ENCODE measurements around the gene ACTL8. TPM values are rescaled to one million over a fixed set of nuclear protein-coding genes. Genes with fewer than 3 reads are reported as not detected.

The ACTL8 gene
- total RNA-seq, 1 experiment from 2014 or later = not detected

DNA sequence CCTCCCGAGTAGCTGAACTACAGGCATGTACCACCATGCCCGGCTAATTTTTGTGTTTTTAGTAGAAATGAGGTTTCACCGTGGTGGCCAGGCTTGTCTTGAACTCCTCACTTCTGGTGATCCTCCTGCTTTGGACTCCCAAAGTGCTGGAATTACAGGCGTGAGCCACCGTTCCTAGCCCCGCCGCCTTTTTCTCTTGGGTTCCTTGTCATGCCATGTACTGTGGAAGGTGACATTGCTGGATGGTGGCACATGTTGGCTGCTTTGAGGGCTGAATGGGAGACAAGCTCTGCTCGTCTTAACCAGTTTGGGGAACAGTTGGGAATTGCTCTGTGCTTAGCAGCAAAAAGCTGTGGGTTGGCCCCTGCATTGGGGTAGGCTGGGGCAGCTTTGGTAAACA is 22.7 kb downstream of the ACTL8 start:
- DNase-seq (ENCODE audit: low read depth, low spot score) (no peak), ATAC-seq (no peak)
- ChIA-PET CTCF (no interaction called here), POLR2A (no interaction called here)
- H3K4me3 ChIP-seq (ENCODE audit: low read depth in 2 of 2, low read length in 2 of 2) = no peak overlapping the region
- BruUV-seq (replicated peaks) = no TSS peak
- H3K27ac ChIP-seq (ENCODE audit: low read length) = no peak overlapping the region
- TF ChIP-seq, protein P1, sequence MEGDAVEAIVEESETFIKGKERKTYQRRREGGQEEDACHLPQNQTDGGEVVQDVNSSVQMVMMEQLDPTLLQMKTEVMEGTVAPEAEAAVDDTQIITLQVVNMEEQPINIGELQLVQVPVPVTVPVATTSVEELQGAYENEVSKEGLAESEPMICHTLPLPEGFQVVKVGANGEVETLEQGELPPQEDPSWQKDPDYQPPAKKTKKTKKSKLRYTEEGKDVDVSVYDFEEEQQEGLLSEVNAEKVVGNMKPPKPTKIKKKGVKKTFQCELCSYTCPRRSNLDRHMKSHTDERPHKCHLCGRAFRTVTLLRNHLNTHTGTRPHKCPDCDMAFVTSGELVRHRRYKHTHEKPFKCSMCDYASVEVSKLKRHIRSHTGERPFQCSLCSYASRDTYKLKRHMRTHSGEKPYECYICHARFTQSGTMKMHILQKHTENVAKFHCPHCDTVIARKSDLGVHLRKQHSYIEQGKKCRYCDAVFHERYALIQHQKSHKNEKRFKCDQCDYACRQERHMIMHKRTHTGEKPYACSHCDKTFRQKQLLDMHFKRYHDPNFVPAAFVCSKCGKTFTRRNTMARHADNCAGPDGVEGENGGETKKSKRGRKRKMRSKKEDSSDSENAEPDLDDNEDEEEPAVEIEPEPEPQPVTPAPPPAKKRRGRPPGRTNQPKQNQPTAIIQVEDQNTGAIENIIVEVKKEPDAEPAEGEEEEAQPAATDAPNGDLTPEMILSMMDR (IDR thresholded peaks at IDR 0.05) = no peak
- TF ChIP-seq TCF7L2 (IDR thresholded peaks at IDR 0.05; ENCODE audit: low read depth, low read length) = no peak
- TF ChIP-seq, protein P2, sequence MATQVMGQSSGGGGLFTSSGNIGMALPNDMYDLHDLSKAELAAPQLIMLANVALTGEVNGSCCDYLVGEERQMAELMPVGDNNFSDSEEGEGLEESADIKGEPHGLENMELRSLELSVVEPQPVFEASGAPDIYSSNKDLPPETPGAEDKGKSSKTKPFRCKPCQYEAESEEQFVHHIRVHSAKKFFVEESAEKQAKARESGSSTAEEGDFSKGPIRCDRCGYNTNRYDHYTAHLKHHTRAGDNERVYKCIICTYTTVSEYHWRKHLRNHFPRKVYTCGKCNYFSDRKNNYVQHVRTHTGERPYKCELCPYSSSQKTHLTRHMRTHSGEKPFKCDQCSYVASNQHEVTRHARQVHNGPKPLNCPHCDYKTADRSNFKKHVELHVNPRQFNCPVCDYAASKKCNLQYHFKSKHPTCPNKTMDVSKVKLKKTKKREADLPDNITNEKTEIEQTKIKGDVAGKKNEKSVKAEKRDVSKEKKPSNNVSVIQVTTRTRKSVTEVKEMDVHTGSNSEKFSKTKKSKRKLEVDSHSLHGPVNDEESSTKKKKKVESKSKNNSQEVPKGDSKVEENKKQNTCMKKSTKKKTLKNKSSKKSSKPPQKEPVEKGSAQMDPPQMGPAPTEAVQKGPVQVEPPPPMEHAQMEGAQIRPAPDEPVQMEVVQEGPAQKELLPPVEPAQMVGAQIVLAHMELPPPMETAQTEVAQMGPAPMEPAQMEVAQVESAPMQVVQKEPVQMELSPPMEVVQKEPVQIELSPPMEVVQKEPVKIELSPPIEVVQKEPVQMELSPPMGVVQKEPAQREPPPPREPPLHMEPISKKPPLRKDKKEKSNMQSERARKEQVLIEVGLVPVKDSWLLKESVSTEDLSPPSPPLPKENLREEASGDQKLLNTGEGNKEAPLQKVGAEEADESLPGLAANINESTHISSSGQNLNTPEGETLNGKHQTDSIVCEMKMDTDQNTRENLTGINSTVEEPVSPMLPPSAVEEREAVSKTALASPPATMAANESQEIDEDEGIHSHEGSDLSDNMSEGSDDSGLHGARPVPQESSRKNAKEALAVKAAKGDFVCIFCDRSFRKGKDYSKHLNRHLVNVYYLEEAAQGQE (IDR thresholded peaks at IDR 0.05; ENCODE audit: insufficient read depth in 1 of 2, low read depth in 2 of 2, low read length in 1 of 2) = no peak
- TF ChIP-seq POLR2AphosphoS5 (IDR thresholded peaks at IDR 0.05; ENCODE audit: low read depth, low read length) = no peak
- no peak for TF ChIP-seq SIN3A (IDR thresholded peaks at IDR 0.05; ENCODE audit: borderline replicate concordance, insufficient read depth, low read depth, low read length)
- no peaks in the 10 kb centered on the region for H3K4me1 ChIP-seq (ENCODE audit: control insufficient read depth, insufficient read depth, low read length)
- intact Hi-C loops (cut with micrococcal nuclease; ENCODE audit: unreplicated experiment) (no loop called here), in situ Hi-C loops (cut with HindIII; ENCODE audit: low pct_unique_long_range_greater_than_20kb, low sequenced_read_pairs) (no loop called here)
- peaks cover 3% of the 10 kb centered on the region; the same call in 1 of the 2 replicates for H3K27me3 ChIP-seq (ENCODE audit: control insufficient read depth, insufficient read depth, low read length)
- H3K9me3 ChIP-seq (ENCODE audit: control insufficient read depth, insufficient read depth, low read depth, low read length) = no peaks in the 10 kb centered on the region
- H3K36me3 ChIP-seq (ENCODE audit: control insufficient read depth, insufficient read depth, low read length) = no peaks in the 10 kb centered on the region

DNA sequence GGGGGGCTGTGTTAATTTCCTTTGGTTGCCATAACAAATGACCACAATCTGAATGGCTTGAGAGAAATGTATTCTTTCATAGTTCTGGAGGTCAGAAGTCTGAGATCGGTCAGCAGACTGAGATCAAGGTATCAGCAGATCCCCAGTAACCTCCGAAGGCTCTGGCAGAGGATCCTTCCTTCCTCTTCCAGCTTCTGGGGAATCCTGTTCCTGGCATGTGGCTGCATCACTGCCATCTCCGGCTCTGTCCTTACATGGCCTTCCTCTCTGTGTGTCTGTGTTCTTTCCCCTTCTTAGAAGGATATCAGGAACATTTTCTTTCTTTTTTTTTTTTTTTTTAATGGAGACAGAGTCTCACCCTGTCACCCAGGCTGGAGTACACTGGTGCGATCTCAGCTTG is 25.8 kb downstream of the ACTL8 start:
- Histone ChIP-seq H3K9me3 (ENCODE audit: control insufficient read depth, insufficient read depth, low read depth, low read length) (no peaks in the 10 kb centered on the region), H3K36me3 (ENCODE audit: control insufficient read depth, insufficient read depth, low read length) (no peaks in the 10 kb centered on the region), H3K4me1 (ENCODE audit: control insufficient read depth, insufficient read depth, low read length) (no peaks in the 10 kb centered on the region), H3K4me3 (ENCODE audit: low read depth in 2 of 2, low read length in 2 of 2) (no peak overlapping the region), H3K27ac (ENCODE audit: low read length) (no peak overlapping the region), H3K27me3 (ENCODE audit: control insufficient read depth, insufficient read depth, low read length) (peaks cover 12% of the 10 kb centered on the region)
- BruUV-seq (replicated peaks) = no TSS peak
- ChIA-PET POLR2A (no interaction called here), CTCF (interaction anchor here (0.6 kb wide), 1 partner anchor 175 kb away, joined by 5 read pairs; no protein-coding TSS in a partner anchor)
- in situ Hi-C loops (cut with HindIII; ENCODE audit: low pct_unique_long_range_greater_than_20kb, low sequenced_read_pairs) = no loop called here
- intact Hi-C loops (cut with micrococcal nuclease; ENCODE audit: unreplicated experiment) = no loop called here
- ATAC-seq (no peak), DNase-seq (ENCODE audit: low read depth, low spot score) (no peak)
- TF ChIP-seq, protein P2 (IDR thresholded peaks at IDR 0.05; ENCODE audit: insufficient read depth in 1 of 2, low read depth in 2 of 2, low read length in 1 of 2) = no peak
- TF ChIP-seq POLR2AphosphoS5 (IDR thresholded peaks at IDR 0.05; ENCODE audit: low read depth, low read length) = no peak
- TF ChIP-seq, protein P1 (IDR thresholded peaks at IDR 0.05) = no peak
- TF ChIP-seq SIN3A (IDR thresholded peaks at IDR 0.05; ENCODE audit: borderline replicate concordance, insufficient read depth, low read depth, low read length) = no peak
- TF ChIP-seq TCF7L2 (IDR thresholded peaks at IDR 0.05; ENCODE audit: low read depth, low read length) = no peak

Measured in Panc1 (cell line).